HG02571 (cell line): ENCODE data around the gene ZSWIM6.

Experiments
- ATAC-seq: cut with Tn5 transposase; IDR thresholded peaks from one replicate; pipeline ENCODE4 v1.9.1; 2021; ENCODE audit warnings: mild to moderate bottlenecking, moderate library complexity; ENCODE audit not compliant: unreplicated experiment

The ZSWIM6 gene

DNA sequence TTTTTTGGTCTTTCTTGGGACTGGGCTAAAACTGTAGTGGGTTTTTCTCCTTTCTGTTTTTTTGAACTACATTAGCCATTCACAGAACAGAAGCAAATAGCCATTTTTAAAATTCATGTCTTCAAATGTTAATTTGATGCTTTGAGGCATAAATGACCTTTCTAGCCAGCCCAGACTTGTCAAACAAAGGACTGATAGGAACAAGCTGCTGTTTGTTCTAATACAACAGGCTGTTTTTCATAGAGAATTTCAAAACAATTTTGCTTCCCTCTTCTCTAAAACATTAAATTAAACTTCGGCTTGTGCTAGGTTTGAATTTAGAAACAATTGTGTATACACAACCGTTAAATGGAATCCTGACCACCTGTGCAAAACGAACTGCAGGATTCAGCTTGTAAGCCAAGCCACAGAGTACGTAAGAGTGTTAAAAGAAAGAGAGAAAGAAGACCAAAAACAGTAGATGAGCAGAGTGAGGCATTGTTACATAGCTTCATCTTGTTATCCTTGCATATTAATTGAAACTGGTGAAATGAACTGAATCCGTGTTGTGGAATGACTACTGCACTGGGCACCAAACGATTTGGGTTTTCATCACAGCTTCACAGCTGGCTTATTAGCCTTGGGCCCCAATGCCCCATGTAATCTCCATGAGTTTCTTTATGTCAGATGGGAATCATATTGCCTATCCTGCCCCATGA lies 100.0 kb downstream of the ZSWIM6 start:
- ATAC-seq = no peak

GRCh38 chr5:61435368-61435767 lies 103.3 kb downstream of the ZSWIM6 start:
- ATAC-seq = no peak

GRCh38 chr5:61438298-61438970 lies 106.4 kb downstream of the ZSWIM6 start:
- no peak for ATAC-seq

GRCh38 chr5:61440086-61440485 lies 108.0 kb downstream of the ZSWIM6 start:
- no peak for ATAC-seq

GRCh38 chr5:61440596-61440995 lies 108.5 kb downstream of the ZSWIM6 start:
- ATAC-seq = no peak

- ATAC-seq = no peak
Observed at GRCh38 chr5:61441742-61442141, 109.7 kb downstream of the ZSWIM6 start.

GRCh38 chr5:61447780-61448495 lies 115.9 kb downstream of the ZSWIM6 start:
- ATAC-seq = no peak

GRCh38 chr5:61449804-61450492 lies 117.9 kb downstream of the ZSWIM6 start:
- ATAC-seq = no peak

- no peak for ATAC-seq
Observed at GRCh38 chr5:61450493-61451279, 118.6 kb downstream of the ZSWIM6 start.

DNA sequence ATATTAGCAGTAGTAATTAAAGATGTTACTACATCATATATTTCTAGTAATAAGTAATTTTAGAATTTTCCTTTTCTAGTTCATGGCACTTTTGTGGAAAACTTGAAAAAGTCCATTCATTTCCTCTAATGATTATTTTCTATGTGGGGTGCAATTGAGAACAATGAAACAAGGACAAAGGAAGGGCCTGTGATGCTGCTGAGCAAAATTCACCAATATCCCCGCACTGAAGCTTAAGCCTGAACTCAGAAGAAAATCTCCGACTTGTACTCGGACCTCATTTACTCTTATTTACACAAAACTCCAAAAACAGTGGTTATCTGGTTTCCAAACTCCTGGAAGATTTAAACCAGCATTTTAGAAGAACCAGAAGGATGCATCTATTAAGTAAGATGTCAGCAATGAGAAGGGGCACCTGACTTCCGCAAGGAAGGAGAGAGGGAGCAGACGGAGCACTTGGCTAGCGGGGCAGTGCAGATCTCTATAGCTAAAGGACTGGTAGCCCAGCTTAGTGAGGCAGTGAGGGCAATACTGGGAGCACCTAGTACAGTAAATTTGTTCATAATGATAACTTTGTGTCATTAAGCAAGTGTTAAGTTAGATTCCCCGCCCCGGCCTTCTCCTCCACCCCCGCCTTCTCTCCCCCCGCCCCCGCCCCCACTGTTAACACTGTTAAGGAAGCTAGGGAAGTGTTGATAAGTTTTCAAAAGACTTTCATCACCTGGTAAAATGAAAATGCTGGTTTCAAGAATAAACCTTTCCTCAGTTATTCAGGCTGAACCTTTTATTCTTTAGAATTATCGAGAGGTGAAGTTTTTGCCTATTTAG lies 123.3 kb downstream of the ZSWIM6 start:
- ATAC-seq = no peak

- ATAC-seq = no peak
Observed at GRCh38 chr5:61460471-61460870, 128.4 kb downstream of the ZSWIM6 start.

- ATAC-seq = no peak
Observed at GRCh38 chr5:61461417-61461816, 129.4 kb downstream of the ZSWIM6 start.

GRCh38 chr5:61461926-61462325 lies 129.9 kb downstream of the ZSWIM6 start:
- no peak for ATAC-seq

DNA sequence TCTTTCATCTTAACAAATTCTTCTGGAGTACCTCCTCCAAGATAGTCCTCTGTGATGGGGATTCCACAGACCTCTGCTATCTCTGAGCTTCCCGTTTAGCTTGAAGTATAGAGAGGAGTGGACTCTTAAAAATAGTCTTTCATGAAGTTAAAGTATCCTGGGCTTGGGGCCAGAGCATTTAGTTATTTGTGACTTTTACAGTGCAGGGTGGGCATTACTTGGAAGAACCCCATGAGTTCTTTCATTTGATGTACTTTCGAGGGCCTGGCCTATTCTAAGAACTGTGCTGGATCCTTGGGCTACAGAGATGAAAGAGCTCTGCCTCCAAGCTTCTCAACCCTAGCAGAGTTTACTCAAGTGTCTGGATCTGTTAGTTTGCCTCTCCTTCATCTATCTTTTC lies 131.5 kb downstream of the ZSWIM6 start:
- ATAC-seq = no peak

DNA sequence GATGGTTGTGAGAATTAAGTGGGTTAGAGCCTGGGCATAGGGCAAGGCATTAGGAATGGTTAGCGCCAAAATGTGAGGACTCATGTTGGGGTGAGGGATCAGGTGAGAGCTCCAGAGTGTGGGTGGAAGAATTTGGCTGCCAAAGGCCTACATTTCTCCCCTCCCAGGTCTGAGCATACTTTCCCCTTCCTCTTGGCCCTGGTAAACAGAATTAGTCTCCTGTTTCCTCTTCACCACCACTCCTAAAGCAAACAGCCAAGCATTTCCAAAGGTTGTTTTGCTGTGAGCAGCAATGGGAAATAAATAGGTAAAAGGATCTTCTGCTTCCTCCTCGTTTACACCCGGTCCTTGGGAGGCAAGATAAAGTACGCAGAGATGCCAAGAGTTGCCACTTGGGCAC lies 132.5 kb downstream of the ZSWIM6 start:
- ATAC-seq = no peak

GRCh38 chr5:61465066-61465465 lies 133.0 kb downstream of the ZSWIM6 start:
- ATAC-seq = no peak

DNA sequence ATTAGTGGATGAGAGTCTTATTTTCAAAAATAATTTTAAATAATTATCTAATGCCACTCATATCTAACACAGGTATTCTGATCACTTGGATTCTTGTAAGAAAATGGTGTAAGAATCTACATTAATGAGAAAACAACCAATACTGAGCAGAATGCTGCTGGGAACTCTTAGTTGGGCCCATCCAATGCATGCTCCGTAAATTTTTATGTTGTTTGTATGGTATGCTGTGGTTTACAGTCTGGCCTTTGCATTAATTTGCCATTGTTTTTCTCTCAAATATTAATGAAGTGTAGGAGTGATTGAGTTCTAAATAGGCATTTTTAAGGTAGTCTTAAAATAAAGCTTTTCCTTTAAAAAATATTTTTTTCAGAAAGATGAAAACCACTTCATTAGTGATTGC lies 133.4 kb downstream of the ZSWIM6 start:
- ATAC-seq = no peak

DNA sequence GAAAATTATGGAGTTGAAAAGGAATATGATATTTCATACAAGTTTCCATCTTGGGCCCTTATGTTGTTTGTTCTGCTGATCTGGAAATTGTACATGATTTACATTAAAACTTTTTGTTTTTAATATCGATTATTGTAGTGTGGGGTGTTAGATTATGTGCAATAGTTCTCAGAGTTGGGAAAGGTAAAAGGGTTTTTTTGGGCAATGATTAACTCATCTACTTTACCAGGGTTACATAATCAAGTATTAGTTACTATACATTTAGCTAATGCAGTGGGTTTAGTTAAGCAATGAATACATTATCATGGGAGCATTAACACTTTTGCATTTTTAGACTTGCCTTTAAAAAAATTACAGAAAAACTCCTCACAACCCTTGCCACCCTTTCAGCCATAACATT lies 134.0 kb downstream of the ZSWIM6 start:
- no peak for ATAC-seq

- ATAC-seq = no peak
Observed at GRCh38 chr5:61467766-61468482, 135.9 kb downstream of the ZSWIM6 start.
